ENCODE results near the gene POLR2E. TPM values are rescaled to one million over a fixed set of nuclear protein-coding genes. Genes with fewer than 3 reads are reported as not detected.
A peak's percentile ranks its signal among the peaks of the same experiment; 100 is the strongest.

The POLR2E gene
- total and polyA plus RNA-seq, 2 of the 8 experiments (the other 6 are each of a cell fraction or from before 2014, with no cell fraction given) = 281 to 381 TPM

- Histone ChIP-seq H3K56ac (replicated peaks; ENCODE audit: insufficient read length, low read depth, low read length) (no peak overlapping the region), H4K20me1 (replicated peaks in 1 of 2; ENCODE audit: control insufficient read depth in 1 of 2, insufficient read depth in 2 of 2, low read length in 2 of 2) (peaks cover 0 to 13% of the 10 kb centered on the region in 2 experiments), H3K27ac (ENCODE audit: low read depth, low read length) (no peak overlapping the region), H3K4me1 (replicated peaks in 1 of 4; ENCODE audit: control insufficient read depth in 3 of 4, insufficient read depth in 4 of 4, low read length in 3 of 4) (peaks cover 0 to 7% (median 0%) of the 10 kb centered on the region in 4 experiments; a peak in 4 of 7 replicates), H4K5ac (ENCODE audit: insufficient read length, low read depth, low read length) (no peak overlapping the region), H2BK5ac (ENCODE audit: low read depth, low read length) (no peak overlapping the region), H3K23me2 (ENCODE audit: low read depth, low read length) (no peaks in the 10 kb centered on the region), H4K8ac (ENCODE audit: extremely low read depth, insufficient read depth, low read length) (peak overlapping the region; percentile 25), H2AFZ (ENCODE audit: low read length) (no peak overlapping the region), H3K14ac (ENCODE audit: insufficient read length) (no peak overlapping the region), H3K27me3 (replicated peaks in 1 of 4; ENCODE audit: control insufficient read depth in 3 of 4, extremely low read depth in 1 of 4, insufficient read depth in 3 of 4, low read length in 3 of 4) (no peaks in the 10 kb centered on the region), H2BK15ac (ENCODE audit: low read length) (no peak overlapping the region), H3K9ac (replicated peaks in 1 of 4; ENCODE audit: extremely low read depth in 1 of 4, low read depth in 3 of 4, low read length in 3 of 4) (no peak overlapping the region), H3K36me3 (ENCODE audit: control insufficient read depth in 2 of 4, insufficient read depth in 4 of 4, low read length in 3 of 4) (peaks cover 0 to 50% (median 15%) of the 10 kb centered on the region in 4 experiments; a peak in 3 of 8 replicates), H3K9me3 (ENCODE audit: insufficient read depth in 2 of 2, low read depth in 1 of 2, low read length in 1 of 2) (no peaks in the 10 kb centered on the region), H3K79me1 (ENCODE audit: low read depth, low read length) (no peaks in the 10 kb centered on the region; the same call in 1 of the 2 replicates), H3K79me2 (ENCODE audit: control insufficient read depth in 1 of 2, insufficient read depth in 2 of 2, low read length in 2 of 2) (no peaks in the 10 kb centered on the region), H2BK20ac (ENCODE audit: low read length) (no peak overlapping the region), H3K4ac (replicated peaks; ENCODE audit: insufficient read length, low read depth, low read length) (no peak overlapping the region), H3K23ac (ENCODE audit: insufficient read length) (no peak overlapping the region), H2BK120ac (replicated peaks; ENCODE audit: low read depth, low read length) (no peak overlapping the region), H2AK5ac (ENCODE audit: low read depth, low read length) (no peak overlapping the region), H3K4me2 (ENCODE audit: insufficient read depth in 1 of 2, low read depth in 2 of 2, low read length in 2 of 2) (no peak overlapping the region; a peak in 1 of 4 replicates), H3K4me3 (ENCODE audit: extremely low read depth in 1 of 4, insufficient read depth in 2 of 4, low read depth in 3 of 4, low read length in 4 of 4) (no peak overlapping the region), H2BK12ac (ENCODE audit: low read depth, low read length) (no peak overlapping the region), H4K91ac (replicated peaks; ENCODE audit: insufficient read length, low read length) (no peak overlapping the region), H3K18ac (ENCODE audit: extremely low read depth, low read length) (no peak overlapping the region)
- CTCF ChIA-PET (ENCODE audit: partially characterized antibody) = interaction anchor here (0.9 to 8.9 kb wide), 12 partner anchors 9 to 164 kb away, joined by 3 to 54 read pairs (median 4); partner anchors contain the start of genes ARHGAP45 and CNN2
- 94% methylated on average over 44 of the region's 50 CpGs; no CpG with 5 or more reads in 1 of the 2 experiments for WGBS, 2 experiments (ENCODE audit: extremely low coverage in 1 of 2, insufficient coverage in 1 of 2, insufficient read length in 1 of 2, insufficient replicate concordance in 2 of 2, low coverage in 1 of 2, low lambda C conversion rate in 2 of 2, missing lambda C conversion rate in 1 of 2)
- POLR2A ChIA-PET (ENCODE audit: partially characterized antibody) = interaction anchor here (0.6 to 10.3 kb wide), 18 partner anchors 9 to 188 kb away, joined by 3 to 93 read pairs (median 5); partner anchors contain the start of genes ABCA7, ARHGAP45, CIRBP and CNN2
- FAIRE-seq (no peak), DNase-seq (ENCODE audit: low read depth in 1 of 2, low spot score in 2 of 2) (no peak)
- TF ChIP-seq SP1 (IDR thresholded peaks at IDR 0.05; ENCODE audit: low read depth, low read length) (no peak), RAD21 (IDR thresholded peaks at IDR 0.05 in 1 of 2, conservative IDR thresholded peaks at IDR 0.05 in 1 of 2; ENCODE audit: low read depth in 2 of 2, low read length in 2 of 2) (no peak), CBX8 (IDR thresholded peaks at IDR 0.05; ENCODE audit: borderline replicate concordance, low read depth, low read length) (no peak), POU5F1 (IDR thresholded peaks at IDR 0.05; ENCODE audit: low read depth, low read length) (no peak), SIRT6 (IDR thresholded peaks at IDR 0.05; ENCODE audit: low read length) (no peak), JUN (IDR thresholded peaks at IDR 0.05; ENCODE audit: low read depth, low read length) (no peak), GTF2F1 (IDR thresholded peaks at IDR 0.05; ENCODE audit: borderline replicate concordance, low read depth, low read length) (no peak), RXRA (IDR thresholded peaks at IDR 0.05; ENCODE audit: insufficient read depth, low read depth, low read length) (no peak), PHF8 (conservative IDR thresholded peaks at IDR 0.05; ENCODE audit: low read depth, low read length) (no peak), TEAD4 (IDR thresholded peaks at IDR 0.05; ENCODE audit: low read depth, low read length) (no peak), CHD1 (IDR thresholded peaks at IDR 0.05; ENCODE audit: low read depth, low read length) (no peak), SIN3A (conservative IDR thresholded peaks at IDR 0.05 in 1 of 2, IDR thresholded peaks at IDR 0.05 in 1 of 2; ENCODE audit: low read depth in 1 of 2, low read length in 2 of 2) (no peak)
These were observed 14.6 kb downstream of the POLR2E start for GRCh38 chr19:1080360-1081161.
